ENCODE results near the gene PLSCR5.

GRCh38 chr3:146566138-146566537 lies 39.0 kb downstream of the PLSCR5 start:
- no peak for TF ChIP-seq CTCF (IDR thresholded peaks at IDR 0.05)
- no peak for TF ChIP-seq POLR2A (IDR thresholded peaks at IDR 0.05)
- no peak for TF ChIP-seq POLR2AphosphoS5 (IDR thresholded peaks at IDR 0.05; ENCODE audit: insufficient read depth in 1 of 2, low read depth in 1 of 2)
